ENCODE data around the gene PLCXD3.
"Not testable (repeated sequence)": the region's sequence is repeated elsewhere in the genome, so short reads cannot be mapped to it uniquely, and the experiment has no call there.

PLCXD3 gene, protein sequence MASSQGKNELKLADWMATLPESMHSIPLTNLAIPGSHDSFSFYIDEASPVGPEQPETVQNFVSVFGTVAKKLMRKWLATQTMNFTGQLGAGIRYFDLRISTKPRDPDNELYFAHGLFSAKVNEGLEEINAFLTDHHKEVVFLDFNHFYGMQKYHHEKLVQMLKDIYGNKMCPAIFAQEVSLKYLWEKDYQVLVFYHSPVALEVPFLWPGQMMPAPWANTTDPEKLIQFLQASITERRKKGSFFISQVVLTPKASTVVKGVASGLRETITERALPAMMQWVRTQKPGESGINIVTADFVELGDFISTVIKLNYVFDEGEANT

DNA sequence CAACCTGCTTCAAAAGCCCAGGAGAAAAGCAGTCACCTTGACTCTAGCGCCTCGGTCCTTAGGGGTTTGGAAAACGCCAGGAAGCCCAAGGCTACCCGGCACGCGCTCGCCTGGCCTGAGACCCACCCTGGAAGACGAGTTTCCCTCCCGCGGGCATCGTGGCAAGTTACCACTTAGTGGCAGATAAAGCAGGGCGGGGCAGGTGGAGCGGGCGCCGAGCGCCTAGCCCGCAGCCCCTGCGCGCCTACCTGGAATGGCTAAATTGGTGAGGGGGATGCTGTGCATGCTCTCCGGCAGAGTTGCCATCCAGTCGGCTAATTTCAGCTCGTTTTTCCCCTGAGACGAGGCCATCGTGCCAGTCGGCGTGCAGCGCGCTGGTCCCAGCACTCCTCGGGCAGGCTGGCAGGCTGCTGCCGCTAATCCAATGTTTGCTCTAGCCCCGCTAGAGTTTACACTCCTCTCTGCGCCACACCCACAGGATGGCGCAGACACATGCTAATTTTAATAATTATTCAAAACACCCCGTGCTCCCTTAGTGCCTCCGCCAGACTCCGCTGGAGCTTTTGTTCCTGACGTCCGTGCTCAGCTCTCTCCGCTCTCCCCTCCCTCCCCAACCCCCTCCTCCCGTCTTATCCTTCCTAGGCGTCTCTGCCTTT is at the start of gene PLCXD3:
PLCXD3 (minus strand) TSS at position 426 of the 656 bp plus-strand sequence; CDS start at position 351, 75 bp downstream.
- DNase-seq: no peak

- no peak for DNase-seq
These were observed 48.8 kb upstream of the PLCXD3 start for GRCh38 chr5:41559184-41559583.

DNA sequence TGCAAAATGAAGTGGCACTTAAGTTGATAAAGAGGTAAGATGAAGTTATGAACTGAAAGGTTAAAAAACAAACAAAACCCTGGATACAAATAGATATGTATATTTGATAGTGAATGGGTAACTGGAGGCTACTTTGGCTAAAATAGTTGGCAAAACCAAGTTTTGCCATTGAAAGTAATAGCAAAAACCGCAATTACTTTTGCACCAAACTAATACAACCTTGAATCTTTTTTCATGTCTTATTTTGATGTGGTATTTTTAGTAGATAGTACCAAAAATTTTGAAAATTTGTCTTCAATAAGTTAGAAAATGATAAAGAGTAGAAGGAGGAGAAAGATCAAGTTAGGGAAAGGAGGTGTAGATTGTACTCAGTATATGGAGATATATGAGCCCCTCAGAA is 47.9 kb upstream of the PLCXD3 start:
- DNase-seq: no peak

DNA sequence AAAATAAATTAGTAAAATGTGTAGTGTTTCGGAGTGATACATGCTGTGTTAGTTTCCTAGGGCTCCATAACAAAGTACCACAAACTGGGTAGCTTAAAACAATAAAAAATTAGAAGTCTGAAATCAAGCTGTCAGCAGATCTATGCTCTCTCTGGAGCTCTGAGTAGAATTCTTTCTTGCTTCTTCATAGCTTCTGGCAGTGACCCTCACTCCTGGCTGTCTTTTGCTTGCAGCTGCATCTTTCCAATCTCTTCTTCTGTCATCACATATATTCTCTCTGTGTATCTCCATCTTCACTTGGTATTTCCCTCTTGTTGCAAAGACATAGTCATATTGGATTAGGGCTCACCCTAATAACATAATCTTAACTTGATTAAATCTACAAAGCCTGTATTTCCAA is 37.6 kb upstream of the PLCXD3 start:
- no peak for DNase-seq

- DNase-seq: no peak
These were observed 31.8 kb upstream of the PLCXD3 start for GRCh38 chr5:41542183-41542582.

DNA sequence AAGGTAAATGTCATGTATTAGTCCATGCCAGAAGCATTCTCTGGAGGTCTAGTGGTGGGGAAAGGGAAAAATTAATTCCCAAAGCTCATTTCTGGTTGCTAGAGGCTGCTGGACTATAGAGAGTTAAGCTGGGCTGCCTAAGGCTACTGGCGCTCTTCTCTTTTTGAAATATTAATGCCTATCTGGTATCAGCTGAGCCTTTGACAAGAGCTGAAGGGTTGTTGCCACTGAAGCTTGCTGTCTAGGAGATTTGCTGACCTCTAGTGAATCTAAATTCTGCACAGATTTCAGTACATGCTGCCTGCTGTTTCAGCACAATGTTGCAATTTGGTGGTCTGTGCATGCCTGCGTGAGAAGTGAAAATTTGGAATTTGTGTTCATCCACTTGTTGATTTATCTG is 29.1 kb upstream of the PLCXD3 start:
- no peak for DNase-seq

DNA sequence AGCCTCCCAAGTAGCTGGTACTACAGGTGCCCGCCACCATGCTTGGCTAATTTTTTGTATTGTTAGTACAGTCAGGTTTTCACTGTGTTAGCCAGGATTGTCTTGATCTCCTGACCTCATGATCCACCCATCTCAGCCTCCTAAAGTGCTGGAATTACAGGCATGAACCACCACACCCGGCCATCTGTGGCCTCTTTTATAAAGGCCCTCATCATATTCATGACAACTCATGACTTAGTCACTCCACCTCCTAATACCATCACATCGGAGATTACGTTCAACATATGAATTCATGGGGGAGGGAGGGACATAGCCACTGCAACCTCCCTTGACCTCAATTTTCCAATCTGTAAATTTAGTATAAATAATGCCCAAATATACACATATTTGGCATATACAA is 27.2 kb upstream of the PLCXD3 start:
- no peak for DNase-seq

GRCh38 chr5:41532485-41532884 is 22.1 kb upstream of the PLCXD3 start:
- no peak for DNase-seq

- no peak for DNase-seq
These were observed 16.9 kb upstream of the PLCXD3 start for GRCh38 chr5:41527201-41527779.

GRCh38 chr5:41526699-41527098 is 16.3 kb upstream of the PLCXD3 start:
- DNase-seq: no peak

GRCh38 chr5:41524174-41524573 is 13.8 kb upstream of the PLCXD3 start:
- no peak for DNase-seq

DNA sequence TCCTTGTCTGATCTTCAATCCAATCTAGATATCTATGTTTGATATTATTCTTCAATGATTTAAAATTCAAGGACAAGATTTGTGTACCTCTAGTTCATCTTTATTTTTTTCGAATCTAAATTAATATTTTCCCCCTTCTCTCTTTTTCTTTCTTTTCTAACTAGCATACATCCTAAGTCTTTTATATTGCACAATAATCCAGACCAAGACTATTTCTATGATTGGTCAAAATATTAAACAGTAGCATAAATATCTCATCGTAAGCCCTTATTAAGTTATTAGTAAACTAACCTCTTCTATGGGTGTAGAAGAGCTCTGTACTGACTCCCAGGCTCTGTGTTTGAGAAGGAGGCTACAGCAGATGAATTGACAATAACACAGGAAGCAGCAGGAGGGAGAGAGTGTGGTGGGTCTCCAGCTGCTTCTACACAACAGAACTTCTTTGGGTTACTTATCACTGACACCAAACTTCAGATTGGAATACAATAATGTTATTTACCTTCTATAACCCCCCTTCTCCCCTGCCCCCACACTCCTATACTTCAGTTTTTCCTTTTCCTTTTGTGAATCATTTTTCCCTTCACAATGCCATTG is 11.9 kb upstream of the PLCXD3 start:
- no peak for DNase-seq

GRCh38 chr5:41519801-41520200 is 9.4 kb upstream of the PLCXD3 start:
- no peak for DNase-seq

- DNase-seq: no peak
These were observed 7.5 kb upstream of the PLCXD3 start for GRCh38 chr5:41517909-41518308.

- DNase-seq: no peak
These were observed 840 bp upstream of the PLCXD3 start for GRCh38 chr5:41511241-41511640.

DNA sequence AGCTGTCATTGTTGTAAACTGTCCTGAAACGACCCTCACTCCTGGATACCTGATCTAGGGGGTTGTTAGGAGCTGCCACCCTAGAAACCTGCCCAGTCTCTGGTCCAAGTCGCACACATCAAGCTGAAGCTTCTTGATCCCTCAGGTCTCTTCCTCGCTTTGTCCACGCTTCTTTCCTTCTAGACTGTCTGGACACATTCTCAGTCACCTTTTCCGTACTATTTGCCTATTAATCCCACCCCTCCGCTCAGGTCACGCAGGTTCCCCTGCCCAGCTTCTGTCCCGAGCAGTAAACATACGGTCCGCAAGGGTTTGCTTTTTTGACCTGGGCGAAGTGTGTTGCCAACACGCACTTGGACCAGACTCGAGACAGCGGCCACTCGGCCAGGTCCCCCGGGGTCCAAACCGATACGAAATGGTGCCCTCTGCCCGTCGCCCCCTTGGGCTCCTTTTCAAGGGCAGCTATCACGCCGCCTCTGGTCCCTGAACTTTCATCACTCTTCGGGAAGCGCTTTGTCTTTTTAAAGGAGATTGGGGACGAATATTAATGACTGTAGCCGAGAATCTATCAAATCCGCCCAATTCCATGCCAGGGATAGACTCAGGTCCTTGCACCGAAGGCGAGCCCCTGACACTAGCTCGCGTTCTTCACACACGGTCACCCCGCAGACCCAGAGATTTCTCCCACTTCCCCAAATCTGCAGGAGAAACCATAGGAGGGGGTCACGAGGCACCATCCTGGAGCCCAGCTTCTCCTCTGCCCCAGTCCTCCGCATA is 814 bp downstream of the PLCXD3 start:
- DNase-seq: no peak

DNA sequence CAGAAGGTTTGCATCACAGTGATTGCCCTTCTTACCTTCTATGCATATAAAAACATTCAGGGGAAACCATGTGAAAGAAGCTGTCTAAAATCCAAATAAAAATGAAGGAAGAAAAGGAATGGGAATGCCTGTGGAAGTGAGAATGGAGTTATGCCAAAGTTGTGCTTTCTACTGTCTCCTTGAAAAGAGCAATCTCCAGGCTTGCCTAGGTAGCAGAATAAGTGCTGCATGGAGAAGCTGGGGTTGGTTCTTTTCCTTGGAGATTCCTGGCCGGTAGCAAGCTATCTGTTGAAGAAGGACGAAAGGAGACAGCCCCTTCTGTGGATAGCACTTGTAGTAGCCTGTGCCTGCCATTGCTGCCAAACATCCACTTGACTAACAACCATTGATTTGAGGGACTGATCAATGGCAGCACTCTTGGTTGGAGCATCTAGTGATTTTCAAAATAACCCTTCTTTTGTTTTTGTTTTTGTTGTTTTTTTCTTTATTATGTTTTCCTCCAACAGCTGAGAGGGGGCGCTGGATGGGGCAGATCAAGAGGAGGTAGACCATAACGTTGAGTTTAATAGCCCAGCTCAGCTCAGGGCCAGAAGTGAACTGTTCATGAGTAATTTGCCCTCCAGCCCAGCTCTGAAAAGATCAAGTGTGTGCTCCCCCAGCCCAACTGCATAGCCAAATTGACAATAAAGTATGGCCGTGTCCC is 1.6 kb downstream of the PLCXD3 start:
- no peak for DNase-seq

GRCh38 chr5:41508186-41508585 is 2.2 kb downstream of the PLCXD3 start:
- DNase-seq: no peak

DNA sequence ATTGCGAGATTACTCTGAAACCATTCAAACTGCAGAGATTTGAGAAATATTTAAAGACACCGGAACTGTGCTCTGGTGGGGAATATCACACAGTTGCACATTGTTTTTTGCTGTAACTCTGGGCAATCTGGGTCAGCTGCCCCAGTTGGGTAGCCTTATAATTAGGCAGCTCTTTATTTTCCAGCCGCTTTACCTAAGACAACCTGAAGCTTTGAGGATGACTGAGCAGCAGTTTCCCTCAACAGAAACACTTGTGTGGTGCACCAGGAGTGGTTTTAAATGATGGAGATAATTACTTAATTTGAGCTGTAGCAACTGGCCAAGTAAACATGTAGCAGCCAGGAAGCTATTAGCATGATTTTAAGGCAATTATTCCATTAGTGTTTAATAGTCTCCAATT is 2.9 kb downstream of the PLCXD3 start:
- DNase-seq: no peak

- DNase-seq: no peak
These were observed 6.5 kb downstream of the PLCXD3 start for GRCh38 chr5:41503860-41504259.

- no peak for DNase-seq
These were observed 7.1 kb downstream of the PLCXD3 start for GRCh38 chr5:41503310-41503709.

GRCh38 chr5:41493490-41494126 is 16.8 kb downstream of the PLCXD3 start:
- not testable (repeated sequence) for DNase-seq
